Measurements from ENCODE around the gene LMO2.
"Not testable (repeated sequence)": the region's sequence is repeated elsewhere in the genome, so short reads cannot be mapped to it uniquely, and the experiment has no call there.

DNA sequence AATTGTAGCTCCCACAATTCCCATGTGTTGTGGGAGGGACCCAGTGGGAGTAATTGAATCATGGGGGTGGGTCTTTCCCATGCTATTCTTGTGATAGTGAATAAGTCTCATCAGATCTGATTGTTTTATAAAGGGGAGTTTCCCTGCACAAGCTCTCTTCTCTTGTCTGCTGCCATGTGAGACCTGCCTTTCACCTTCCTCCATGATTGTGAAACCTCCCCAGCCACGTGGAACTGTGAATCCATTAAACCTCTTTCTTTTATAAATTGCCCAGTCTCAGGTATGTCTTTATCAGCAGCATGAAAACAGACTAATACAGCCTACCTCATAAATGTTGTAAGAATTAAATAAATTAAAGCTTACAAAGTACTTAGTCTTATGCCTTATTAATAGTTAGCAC lies 25.5 kb upstream of the LMO2 start:
- TF ChIP-seq, protein P1, sequence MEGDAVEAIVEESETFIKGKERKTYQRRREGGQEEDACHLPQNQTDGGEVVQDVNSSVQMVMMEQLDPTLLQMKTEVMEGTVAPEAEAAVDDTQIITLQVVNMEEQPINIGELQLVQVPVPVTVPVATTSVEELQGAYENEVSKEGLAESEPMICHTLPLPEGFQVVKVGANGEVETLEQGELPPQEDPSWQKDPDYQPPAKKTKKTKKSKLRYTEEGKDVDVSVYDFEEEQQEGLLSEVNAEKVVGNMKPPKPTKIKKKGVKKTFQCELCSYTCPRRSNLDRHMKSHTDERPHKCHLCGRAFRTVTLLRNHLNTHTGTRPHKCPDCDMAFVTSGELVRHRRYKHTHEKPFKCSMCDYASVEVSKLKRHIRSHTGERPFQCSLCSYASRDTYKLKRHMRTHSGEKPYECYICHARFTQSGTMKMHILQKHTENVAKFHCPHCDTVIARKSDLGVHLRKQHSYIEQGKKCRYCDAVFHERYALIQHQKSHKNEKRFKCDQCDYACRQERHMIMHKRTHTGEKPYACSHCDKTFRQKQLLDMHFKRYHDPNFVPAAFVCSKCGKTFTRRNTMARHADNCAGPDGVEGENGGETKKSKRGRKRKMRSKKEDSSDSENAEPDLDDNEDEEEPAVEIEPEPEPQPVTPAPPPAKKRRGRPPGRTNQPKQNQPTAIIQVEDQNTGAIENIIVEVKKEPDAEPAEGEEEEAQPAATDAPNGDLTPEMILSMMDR (IDR thresholded peaks at IDR 0.05), result not testable (repeated sequence)
- TF ChIP-seq POLR2A (IDR thresholded peaks at IDR 0.05), result not testable (repeated sequence)
